Osteocyte (in vitro differentiated cells): ENCODE measurements around the gene YEATS2. TPM values are rescaled to one million over a fixed set of nuclear protein-coding genes. Genes with fewer than 3 reads are reported as not detected.
"Not testable (repeated sequence)": the region's sequence is repeated elsewhere in the genome, so short reads cannot be mapped to it uniquely, and the experiment has no call there.

ENCODE experiments used
- DNase-seq: peaks from one replicate; pipeline ENCODE4 v3.0.0; 2021; ENCODE audit warnings: mixed read lengths; ENCODE audit not compliant: unreplicated experiment; ENCODE audit errors: extremely low spot score
- H3K27ac Mint-ChIP-seq: one replicate; pipeline ENCODE4 v1.8.0; 2021; ENCODE audit warnings: mild to moderate bottlenecking, mixed read lengths; ENCODE audit not compliant: unreplicated experiment
- H3K27me3 Mint-ChIP-seq: one replicate; pipeline ENCODE4 v1.8.0; 2021; ENCODE audit warnings: mixed read lengths; ENCODE audit not compliant: unreplicated experiment
- H3K36me3 Mint-ChIP-seq: one replicate; pipeline ENCODE4 v1.8.0; 2021; ENCODE audit warnings: mixed read lengths; ENCODE audit not compliant: unreplicated experiment
- H3K4me1 Mint-ChIP-seq: one replicate; pipeline ENCODE4 v1.8.0; 2021; ENCODE audit warnings: mixed read lengths; ENCODE audit not compliant: unreplicated experiment
- H3K4me3 Mint-ChIP-seq: one replicate; pipeline ENCODE4 v1.8.0; 2021; ENCODE audit warnings: mild to moderate bottlenecking, moderate library complexity, mixed read lengths; ENCODE audit not compliant: unreplicated experiment
- H3K9me3 Mint-ChIP-seq: one replicate; pipeline ENCODE4 v1.8.0; 2021; ENCODE audit warnings: mixed read lengths; ENCODE audit not compliant: unreplicated experiment
- CTCF ChIP-seq: fragments of 200-600 bp; sonication (generic); IDR thresholded peaks from 2 replicates; pipeline ENCODE4 v1.5.0; 2021; ENCODE audit warnings: antibody characterized with exemption, mild to moderate bottlenecking, moderate library complexity
- total RNA-seq: library from RNA; stranded (reverse); gene quantifications from 2 replicates; pipeline ENCODE4 v1.2.1, GENCODE V29; 2021

Gene YEATS2
- total RNA-seq, 1 donor from 2014 or later: 41.4 TPM

- no peaks in the 10 kb centered on the region for H3K27me3 Mint-ChIP-seq
- no peak overlapping the region for H3K4me3 Mint-ChIP-seq
- no peak for DNase-seq
- no peaks in the 10 kb centered on the region for H3K9me3 Mint-ChIP-seq
- H3K36me3 Mint-ChIP-seq: peaks cover 61% of the 10 kb centered on the region
- H3K27ac Mint-ChIP-seq: no peak overlapping the region
- no peak for TF ChIP-seq CTCF
- H3K4me1 Mint-ChIP-seq: peaks cover 13% of the 10 kb centered on the region
These were observed 32.8 kb downstream of the YEATS2 start for GRCh38 chr3:183730361-183730760.

DNA sequence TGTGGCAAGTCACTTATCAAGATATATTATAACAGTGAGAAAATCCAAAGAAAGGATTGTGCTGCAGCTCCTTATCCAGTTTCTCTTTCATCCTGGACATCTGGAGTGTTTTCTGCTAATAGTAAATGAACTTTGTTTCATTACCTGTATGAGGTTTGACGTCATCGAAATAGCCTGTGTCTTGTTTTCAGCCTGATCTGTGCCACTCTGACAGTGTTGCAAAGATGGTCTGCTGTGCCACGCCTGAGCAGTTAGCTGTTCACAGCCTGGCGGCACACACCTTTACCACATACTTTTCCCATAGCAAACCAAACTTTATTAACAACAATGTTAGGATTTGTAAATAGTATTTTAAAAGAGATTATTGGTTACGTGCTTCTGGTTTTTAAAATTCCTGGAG lies 34.0 kb downstream of the YEATS2 start:
- no peak for DNase-seq
- TF ChIP-seq CTCF: no peak
- no peaks in the 10 kb centered on the region for H3K27me3 Mint-ChIP-seq
- H3K27ac Mint-ChIP-seq: no peak overlapping the region
- H3K4me3 Mint-ChIP-seq: no peak overlapping the region
- H3K4me1 Mint-ChIP-seq: peaks cover 18% of the 10 kb centered on the region
- peaks cover 57% of the 10 kb centered on the region for H3K36me3 Mint-ChIP-seq
- no peaks in the 10 kb centered on the region for H3K9me3 Mint-ChIP-seq

GRCh38 chr3:183733553-183733952 lies 36.0 kb downstream of the YEATS2 start:
- H3K4me3 Mint-ChIP-seq: no peak overlapping the region
- no peaks in the 10 kb centered on the region for H3K27me3 Mint-ChIP-seq
- no peaks in the 10 kb centered on the region for H3K9me3 Mint-ChIP-seq
- peaks cover 53% of the 10 kb centered on the region for H3K36me3 Mint-ChIP-seq
- DNase-seq: no peak
- no peak for TF ChIP-seq CTCF
- no peak overlapping the region for H3K27ac Mint-ChIP-seq
- peaks cover 18% of the 10 kb centered on the region for H3K4me1 Mint-ChIP-seq

DNA sequence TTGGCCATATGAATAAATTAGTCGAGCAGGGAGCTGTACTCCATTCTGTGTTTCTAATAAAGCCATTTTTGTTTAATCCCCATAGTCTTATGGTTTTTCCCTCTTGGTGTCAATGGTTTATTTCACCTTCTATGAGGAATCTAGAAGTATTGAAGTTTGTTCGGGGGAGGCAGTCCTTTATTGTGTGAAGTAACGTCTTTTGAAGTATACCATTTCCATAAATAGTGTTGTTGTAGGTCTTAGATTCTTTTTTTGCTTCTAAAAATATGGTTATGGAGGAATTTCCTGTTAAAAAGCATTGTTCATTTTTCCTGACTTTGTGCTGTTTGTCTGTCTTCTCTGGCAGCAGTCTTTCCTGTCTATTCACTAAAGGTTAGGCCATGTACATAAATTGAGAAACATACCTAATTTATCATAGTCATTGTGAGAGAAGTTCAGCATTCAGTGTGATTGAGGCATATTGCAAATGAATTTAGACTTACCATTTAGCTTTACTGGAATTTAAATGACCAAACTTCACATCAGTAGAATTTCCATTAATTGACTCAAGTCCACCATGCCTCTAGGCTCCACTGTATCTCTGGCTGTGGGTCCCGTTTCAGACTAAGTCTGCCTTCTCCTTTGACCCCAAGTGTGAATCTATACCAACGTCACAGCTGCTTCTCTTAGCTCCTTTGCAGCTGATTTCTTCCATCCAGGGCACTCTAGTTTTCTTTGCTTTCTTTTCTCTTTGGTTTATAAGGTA lies 37.3 kb downstream of the YEATS2 start:
- no peak overlapping the region for H3K4me3 Mint-ChIP-seq
- H3K36me3 Mint-ChIP-seq: peaks cover 45% of the 10 kb centered on the region
- no peaks in the 10 kb centered on the region for H3K27me3 Mint-ChIP-seq
- no peak for DNase-seq
- peaks cover 18% of the 10 kb centered on the region for H3K4me1 Mint-ChIP-seq
- no peak for TF ChIP-seq CTCF
- peak overlapping the region; percentile 75 for H3K27ac Mint-ChIP-seq
- H3K9me3 Mint-ChIP-seq: no peaks in the 10 kb centered on the region

GRCh38 chr3:183737116-183737515 lies 39.5 kb downstream of the YEATS2 start:
- Mint-ChIP-seq H3K27ac (no peak overlapping the region), H3K27me3 (no peaks in the 10 kb centered on the region), H3K36me3 (peaks cover 44% of the 10 kb centered on the region), H3K9me3 (no peaks in the 10 kb centered on the region), H3K4me1 (peaks cover 18% of the 10 kb centered on the region), H3K4me3 (no peak overlapping the region)
- TF ChIP-seq CTCF: no peak
- DNase-seq: no peak

GRCh38 chr3:183740154-183740553 lies 42.6 kb downstream of the YEATS2 start:
- H3K27ac Mint-ChIP-seq, H3K4me3 Mint-ChIP-seq, H3K9me3 Mint-ChIP-seq, H3K27me3 Mint-ChIP-seq, DNase-seq: not testable (repeated sequence)
- peaks cover 36% of the 10 kb centered on the region for H3K36me3 Mint-ChIP-seq
- peaks cover 15% of the 10 kb centered on the region for H3K4me1 Mint-ChIP-seq
